Measurements from ENCODE around the gene RAB6B. TPM values are rescaled to one million over a fixed set of nuclear protein-coding genes. Genes with fewer than 3 reads are reported as not detected.

Gene RAB6B
- polyA plus RNA-seq, 3 donors = 17.0 to 18.9 (median 18.4) TPM

DNA sequence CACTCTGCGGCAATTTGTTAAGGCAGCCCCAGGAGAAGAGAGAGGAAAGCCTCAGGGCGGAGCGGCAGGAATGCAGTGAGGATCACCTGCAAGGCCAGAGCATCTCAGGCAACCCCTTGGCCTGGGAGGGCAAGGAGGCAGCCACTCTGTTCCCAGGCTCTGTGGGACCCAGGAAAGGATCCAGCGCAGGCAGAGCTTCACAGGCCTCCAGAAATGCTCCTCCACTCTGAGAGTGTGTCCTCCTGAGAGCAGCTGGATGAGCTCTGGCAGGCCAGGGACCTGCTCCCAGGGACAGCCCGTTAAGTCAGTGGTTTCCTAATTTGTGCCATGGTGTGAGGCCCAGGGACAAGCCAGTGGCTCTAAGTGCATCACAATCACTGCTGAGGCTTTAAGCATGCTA is 35.2 kb downstream of the RAB6B start:
- DNase-seq = no peak

DNA sequence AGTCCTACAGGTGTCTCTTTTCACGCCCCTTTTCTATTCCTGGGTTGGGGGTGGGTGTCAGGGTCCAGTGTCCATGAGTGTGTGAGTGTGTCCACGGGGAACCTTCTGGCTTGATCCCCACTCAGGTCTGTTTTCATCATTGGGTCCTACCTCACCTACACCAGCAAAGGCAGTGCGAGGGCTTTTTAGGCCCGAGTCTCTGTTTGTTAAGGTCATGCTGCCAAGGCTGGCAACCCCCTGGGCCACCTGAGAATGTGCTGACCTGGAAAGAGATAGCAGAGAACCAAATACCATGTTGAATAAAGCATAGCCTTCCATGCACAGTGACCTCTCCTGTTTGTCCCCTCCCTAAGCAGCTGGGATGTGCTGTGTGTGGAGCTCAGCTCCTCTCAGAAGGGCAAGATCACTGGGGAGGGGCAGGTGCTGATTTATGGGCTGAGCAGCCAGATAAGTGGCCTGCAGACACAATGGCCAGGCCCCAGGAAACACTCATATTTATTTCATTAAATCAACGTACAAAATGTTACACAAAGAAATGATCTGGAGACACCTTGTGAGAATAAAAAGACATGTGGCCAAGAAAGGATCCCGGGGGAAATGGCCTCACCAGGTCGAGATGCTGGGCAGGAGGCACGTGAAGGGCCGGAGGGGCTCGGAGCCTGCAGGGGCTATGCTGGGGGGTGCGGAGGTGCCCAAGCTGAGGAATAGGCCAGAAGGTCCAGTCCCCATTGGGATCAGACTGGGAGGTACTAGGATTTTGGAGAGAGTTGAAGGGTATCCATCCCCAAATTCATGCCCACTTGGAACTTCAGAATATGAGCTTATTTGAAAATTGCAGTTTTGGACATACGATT is 36.1 kb downstream of the RAB6B start:
- no peak for DNase-seq

DNA sequence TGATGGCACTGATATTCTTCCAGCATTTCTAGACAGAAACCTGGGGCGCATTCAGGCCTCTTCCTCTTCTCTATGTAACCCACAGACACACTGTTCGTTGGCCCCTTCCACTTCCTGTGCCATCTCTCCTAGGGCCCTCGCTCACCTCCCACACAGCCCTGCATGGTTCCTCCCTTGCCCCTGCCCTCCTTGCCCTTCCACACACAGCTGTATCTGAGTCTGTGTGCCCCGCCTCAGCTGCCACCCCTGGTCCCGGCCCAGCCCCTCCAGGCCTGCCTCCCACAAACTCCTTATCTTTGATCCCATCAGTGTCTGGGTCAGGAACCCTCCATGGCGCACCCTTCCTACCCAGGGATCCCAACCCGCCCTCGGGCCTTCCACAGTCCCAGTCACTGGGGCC is 37.9 kb downstream of the RAB6B start:
- no peak for DNase-seq

DNA sequence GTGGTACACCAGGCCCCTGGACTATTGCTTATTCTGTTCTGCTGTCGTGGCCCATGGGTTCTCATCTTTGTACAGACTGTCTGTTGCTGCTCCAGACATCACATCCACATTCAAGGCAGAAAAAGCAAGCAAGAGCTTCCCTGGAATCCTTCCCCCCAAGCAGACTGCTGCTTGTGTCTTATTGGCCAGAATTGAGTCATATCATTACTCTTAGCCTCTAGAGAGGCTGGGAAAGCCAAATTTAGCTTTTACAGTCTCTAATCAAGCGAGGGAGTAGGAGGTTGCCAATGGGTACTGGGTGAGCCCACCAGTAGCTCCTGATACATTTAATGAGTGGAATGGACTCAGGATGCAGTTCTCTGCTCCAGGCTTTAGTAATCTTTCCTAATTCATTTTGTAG is 39.4 kb downstream of the RAB6B start:
- DNase-seq = no peak

DNA sequence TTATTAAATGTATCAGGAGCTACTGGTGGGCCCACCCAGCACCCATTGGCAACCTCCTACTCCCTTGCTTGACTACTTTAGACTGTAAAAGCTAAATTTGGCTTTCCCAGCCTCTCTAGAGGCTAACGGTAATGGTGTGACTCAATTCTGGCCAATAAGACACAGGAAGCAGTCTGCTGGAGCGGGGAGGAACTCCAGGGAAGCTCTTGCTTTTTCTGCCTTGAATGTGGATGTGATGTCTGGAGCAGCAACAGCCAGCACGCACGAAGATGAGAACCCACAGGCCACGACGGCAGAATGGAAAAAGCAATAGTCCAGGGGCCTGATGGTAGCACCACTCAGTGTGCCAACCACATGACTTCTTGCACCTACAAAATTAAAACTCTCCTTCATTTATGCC is 39.9 kb downstream of the RAB6B start:
- DNase-seq = no peak

DNA sequence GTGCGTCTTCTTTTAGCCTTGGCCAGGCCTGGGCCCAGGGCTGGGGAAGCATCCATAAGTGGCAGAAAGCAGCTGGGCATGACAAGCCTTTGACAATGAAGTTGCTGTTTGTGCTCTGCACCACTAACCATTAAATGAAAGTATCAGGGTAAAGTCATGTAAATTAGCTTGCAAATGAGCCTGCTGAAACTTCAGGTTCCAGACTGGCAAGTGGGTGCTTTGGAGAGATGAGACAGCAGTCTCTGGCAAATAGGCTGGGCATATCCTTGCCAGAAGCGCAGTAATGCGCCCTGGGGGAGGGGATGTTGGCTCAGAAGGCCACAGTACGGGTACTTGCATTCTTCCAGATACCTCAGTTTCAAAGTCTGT is 40.7 kb downstream of the RAB6B start:
- DNase-seq = no peak

DNA sequence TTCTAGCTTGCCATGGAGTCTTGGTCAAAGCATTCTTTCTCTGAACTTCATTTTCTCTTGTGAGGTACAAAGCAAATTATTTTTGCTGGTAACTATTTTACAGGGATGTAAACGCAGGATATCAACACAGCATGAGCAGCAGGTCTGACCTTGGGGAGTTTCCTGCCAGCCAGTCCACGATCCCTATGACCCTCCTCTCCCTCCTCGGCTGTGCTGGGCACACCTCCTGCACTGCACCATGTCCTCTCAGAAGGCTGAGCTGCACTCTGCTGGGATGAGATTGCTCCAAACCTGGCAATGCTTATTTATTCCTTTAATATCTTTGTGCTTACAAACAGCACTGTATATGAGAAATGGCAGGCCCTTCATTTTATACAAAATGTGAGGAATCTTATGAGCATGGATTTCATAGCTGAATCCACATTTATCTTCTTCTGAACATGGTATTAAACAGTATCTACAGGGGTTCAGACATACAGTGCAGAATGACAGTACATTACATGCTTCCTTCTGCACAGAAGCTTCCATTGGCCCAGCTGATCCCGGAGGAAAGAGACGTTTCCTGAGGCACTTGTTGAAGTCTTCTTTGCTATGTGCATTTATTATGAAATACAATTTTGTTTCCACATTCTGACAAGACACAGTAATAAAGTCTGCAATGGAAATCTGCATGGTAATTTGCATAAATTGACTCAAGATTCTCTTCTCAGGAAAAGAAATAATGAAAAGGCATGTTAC is 41.2 kb downstream of the RAB6B start:
- no peak for DNase-seq

DNA sequence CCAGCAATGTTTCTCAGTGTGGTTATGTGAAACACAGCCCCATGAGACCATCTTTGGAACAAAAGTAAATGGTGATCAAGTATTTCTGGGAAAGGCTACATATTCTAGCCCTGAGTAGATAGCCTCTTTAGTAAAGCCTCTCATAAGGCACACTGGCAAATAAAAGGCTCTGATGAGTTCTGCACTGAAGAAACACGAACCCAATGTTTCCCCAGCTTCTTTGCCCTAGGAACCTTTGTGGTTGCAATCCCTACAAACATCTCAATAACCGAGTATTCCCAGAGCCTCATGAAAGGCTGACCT is 41.8 kb downstream of the RAB6B start:
- DNase-seq = no peak

DNA sequence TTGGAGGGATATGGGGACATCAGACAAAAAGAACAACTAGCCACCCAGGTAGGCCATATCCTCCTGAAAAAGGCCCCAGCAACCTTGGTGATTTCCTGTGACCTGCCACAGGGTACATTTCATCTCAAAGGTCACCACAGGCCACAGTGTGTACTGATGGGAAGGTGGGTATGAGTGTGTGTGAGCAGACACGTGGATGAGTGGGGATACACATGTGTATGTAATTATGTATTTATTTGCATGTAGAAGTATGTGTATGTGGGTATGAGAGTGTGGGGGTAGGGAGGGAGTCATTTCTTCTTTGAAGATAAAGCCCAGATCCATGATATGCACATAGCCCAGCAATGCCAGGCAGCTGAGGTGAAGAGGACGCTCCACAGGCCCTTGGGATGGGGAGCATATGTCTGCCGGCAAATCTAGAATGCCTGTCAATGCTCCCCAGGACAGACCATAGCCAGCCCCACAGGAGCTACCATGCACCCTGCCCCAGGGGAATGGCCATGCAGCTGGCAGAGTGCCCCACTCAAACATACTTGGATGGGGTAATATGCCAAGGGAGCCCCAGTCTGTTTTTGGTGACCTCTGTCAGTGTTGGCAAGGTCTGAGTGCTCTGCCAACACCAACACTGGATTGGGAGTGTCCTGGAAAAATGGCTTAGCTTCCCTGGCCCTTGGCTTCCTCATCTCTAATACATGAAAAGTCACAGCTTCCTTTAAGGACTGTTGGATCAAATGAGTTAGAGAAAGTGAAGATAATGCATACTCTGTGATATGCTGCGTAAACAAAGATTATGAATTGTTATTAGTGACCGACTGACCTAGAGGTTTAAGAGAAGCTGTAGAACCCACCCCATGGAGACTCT is 42.4 kb downstream of the RAB6B start:
- DNase-seq = no peak

DNA sequence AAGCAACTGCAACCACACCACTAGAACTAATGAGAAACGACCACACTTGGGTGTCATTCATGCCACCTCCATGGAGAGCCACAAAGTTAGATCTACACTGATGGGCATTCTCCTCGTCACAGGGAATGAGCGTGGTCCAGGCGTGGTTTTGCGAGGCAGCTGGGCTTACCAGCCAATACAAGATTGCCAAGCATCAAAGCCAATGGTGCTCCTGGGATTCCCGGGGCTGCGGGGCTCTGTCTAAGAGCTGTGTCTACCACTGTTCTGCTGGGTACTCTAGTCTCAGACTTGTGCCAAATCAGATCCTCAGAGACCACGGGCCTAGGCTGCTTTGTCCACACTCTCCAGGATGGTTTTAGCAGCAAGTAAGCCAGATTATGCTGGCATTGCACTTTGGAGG is 43.8 kb downstream of the RAB6B start:
- DNase-seq = no peak

DNA sequence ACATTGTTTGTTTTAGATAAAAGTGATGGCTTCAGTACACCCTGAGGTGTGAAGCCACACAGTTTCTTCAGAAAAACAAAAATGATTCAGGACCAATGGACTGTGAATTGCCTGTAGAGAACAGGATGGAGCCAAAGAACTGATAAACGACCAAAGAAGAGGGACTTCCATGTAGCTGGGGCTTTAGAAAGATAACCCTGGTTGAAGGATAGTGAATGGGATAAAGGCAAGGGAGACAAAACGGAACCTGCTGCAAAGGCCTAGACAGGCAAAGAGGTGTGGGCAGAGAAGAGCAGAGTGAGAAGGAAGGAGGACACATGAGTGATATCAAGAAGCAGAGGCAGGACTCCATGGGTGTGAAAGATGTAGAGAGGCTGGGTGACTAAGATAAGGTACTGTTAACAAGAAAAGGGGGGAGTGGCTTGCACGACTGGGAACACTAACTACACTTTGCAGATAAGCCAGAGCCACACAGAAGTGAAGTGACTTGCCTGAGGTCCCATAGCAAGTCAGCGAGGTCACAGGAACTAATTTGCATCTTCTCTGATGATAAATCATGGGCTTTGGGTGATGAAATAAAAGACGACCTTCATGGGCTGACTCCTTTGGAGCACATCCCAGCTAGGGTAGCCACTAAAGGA is 44.3 kb downstream of the RAB6B start:
- DNase-seq = no peak

DNA sequence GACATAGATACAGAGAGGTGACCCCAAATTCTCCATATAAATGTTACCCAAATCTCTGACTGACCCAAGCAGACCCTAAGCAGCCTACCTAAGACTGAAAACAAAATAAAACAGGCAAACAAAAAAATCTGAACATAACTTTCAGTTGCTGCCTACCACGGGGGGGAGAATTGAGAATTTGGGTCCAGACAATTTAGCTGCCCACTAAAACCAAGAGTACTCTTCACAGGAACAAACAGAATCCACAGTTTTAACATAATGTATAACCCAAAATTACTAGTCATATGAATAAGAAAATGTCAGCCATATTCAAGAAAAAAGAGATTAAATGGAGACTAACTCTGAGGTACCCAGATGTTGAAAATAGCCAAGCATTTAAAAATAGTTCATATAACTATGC is 45.6 kb downstream of the RAB6B start:
- no peak for DNase-seq

DNA sequence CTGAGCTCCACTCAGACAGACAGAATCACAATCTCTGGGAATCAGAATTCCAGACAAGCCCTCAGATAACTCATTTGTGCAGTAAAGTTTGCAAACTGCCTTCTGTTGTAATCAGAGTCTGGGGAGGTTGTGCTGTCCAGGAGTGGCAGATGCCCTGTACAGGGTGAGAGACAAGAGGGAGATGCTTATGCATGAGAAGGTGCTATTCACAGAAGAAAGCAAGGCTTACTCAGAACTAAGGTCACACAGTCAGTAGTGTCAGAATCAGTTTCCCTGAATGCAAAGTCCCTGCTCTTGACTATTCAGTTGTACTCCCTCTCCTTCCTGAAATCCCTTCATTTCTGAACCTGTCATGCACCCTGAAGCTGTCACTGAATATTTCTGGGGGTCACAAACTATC is 46.3 kb downstream of the RAB6B start:
- DNase-seq = no peak

DNA sequence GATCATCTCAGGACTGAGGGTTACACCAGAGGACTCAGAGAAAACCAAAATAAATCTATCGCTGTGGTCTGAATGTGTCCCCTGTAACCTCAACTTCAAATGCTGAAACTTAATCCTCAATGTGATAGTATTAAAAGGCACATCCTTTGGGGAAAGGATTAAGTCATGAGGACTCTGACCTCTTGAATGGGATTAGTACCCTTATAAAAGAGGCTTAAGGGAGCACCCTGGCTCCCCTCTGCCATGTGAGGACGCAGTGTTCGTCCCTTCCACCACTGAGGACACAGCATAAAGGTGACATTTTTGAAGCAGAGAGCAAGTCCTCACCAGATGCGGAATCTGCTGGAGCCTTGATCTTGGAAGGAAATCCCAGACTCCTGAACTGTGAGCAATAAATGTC is 50.6 kb downstream of the RAB6B start:
- no peak for DNase-seq

DNA sequence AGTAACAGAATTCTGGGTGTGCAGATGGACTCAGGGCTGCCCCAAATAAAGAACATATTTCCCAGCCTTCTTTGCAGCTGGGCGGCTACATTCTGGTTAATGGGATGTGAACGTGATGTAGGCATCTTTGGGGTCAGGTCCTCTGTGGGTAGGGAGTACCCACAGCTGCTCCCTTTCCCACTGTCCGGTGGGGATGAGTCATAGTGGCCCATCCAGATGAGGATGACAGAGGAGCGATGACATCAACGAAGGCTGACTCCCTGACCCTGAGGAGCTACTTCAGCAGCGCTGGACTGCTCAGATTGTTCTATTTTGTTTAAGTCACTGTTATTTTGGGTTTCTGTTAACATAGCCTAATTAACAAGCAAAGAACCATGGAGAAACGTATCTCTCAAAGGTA is 52.0 kb downstream of the RAB6B start:
- no peak for DNase-seq

DNA sequence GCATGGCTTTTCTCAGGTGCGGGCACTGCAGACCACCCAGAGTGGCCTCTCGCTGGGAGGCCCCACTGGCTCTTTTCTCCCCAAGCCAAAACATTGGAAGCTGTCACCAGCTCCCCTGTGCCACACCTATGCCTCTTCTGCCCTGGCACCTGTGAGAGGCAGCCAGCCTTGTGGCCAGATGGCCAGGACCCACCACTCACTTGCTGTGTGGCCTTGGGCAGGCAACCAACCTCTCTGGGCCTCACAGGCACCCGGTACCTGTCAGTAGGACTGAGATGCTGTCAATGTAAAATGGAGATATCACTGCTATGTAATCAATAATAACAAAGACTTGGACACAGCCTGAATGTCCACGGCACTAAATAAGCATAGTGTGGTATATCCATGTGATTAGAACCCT is 53.5 kb downstream of the RAB6B start:
- DNase-seq = no peak

DNA sequence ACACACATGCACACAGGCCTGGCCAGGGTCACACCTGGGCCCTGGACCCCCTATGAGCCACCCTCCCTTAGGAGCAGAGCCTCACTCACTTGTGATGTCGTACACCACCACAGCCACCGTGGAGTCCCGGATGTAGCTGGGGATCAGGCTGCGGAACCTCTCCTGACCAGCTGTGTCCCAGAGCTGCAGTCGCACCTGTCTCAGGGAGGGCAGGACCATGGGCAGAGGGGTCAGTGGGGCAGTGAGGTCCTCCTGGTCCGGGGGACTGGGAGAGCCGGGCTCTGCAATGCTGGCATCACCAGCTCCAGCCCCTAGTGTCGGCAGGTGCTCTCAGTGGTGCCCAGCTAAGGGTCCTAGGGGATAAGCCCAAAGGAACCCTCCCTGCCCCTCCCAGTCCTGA is 54.5 kb downstream of the RAB6B start:
- no peak for DNase-seq

DNA sequence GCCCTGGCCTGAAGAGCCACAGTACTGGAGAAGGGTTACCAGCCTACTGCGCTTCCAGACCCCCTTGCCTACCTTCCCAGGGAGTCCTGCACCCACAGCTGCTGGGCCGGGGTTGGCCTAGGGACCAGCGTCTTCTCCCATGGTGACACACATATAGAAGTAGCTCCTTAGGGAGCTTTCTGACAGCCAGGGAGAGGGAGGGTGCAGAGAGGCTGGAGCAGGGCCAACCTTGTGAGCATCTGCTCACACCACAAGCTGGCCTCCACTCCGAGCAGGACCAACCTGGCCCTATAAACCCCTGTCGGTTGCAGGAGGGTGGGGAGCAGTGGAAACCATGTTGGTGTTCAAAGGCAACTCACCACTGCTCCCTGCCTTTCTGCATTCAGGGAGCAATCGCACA is 54.9 kb downstream of the RAB6B start:
- DNase-seq = no peak

DNA sequence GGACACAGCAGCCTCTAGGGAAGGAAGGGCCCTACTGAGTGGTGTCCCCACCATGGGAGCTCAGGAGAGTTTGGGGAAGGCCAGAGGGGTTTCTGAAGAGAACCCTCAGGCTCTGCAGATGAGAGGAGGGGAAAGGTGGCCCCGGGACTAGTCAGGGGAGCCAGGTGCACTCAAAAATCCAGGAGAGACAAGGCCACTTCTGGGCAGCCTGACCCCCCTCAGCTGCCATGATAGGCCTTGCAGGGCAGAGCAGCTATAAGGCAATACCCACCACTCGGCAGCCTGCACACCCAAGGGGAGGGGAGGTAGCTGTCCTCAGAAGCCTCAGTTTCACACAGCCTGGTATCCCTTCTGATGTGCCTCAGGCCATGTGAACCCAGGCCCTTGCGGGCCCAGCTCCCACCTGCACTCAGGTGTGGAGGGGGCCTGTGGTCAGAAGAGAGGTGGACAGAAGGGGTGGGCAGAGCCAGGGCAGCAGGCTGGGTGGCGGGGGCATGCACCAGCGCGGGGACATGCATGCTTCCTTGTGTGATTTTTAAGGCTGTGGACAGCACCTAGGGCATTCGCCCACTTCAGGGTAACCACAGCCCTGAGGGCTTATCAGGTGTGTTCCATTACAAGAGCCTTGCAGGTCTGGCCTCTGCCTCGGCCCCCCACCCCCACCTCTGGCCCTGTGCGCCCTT is 55.5 kb downstream of the RAB6B start:
- no peak for DNase-seq

DNA sequence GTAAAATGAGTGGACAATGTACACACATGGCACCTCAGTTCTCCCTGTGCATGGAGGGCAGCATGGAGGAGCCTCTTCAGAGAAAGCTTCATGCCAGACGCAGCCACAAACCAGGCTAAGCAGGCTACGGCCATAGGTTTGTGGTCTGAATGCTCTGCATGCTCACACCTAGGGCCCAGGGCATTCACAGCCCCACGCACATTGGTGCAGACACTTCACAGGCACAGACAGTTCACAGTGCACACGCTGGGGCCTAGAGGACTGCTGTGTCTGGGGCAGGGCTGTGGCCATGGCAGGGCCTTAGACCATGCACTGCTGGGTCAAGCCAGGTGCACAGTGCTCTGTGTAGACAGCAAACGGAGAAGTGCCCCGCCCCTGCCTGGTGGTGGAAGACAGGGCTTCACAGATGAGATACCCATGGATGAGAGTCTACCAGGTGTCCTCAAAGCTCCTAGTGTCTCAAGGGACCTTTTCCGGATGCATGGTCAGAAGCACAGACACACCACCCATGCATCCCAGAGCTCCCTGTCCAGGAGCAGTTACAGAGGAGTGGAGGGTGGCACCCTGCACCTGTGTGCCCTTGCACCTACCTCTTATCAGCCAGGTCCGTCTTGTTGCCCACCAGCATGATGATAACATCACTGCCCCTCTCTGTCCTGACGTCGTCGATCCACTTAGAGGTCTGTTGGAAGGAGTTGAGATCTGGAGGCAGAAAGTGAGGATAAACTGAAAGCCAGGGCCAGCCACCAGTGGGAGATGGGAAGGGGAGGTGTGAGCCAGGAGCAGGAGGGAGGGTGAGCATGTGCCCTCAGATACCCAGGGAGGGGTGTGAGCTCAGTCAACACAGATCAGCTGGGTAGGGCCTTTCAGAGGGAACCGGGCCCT is 56.5 kb downstream of the RAB6B start:
- DNase-seq = no peak
